CD4-positive, alpha-beta T cell treated with Interleukin-4 for 4 hours (primary cell): Measurements from ENCODE around the gene C1orf146.
"Not testable (repeated sequence)": the region's sequence is repeated elsewhere in the genome, so short reads cannot be mapped to it uniquely, and the experiment has no call there.

Experiments
- DNase-seq: peaks from one replicate; pipeline ENCODE4 v3.0.0-alpha.2; 2020

C1orf146 gene, protein sequence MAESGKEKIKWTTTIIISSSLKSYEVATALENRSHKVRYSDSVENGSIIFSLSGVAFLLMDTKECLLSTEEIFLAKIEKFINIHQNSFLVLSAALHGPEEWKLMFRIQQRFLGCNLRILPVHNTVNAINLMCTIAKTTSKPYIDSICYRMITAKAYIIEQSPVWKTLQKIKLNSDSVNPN

DNA sequence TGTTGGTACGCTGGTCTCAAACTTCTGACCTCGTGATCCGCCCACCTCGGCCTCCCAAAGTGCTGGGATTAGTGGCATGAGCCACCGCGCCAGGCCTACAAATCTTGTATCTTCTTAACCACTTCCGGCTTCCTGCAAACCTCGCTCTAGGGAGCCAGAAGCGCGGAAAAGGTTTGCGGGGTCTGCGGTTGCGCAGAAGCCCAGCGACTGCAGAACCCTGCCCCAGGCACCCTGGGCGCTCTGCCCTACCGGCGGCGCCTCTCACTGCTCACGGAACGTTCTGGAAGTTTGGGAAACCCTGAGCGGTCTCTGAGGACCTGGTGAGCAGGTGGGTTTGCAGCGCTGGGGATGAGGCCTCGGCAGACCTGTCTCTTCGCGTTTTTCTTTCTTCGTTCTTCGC, at the start of gene C1orf146:
Gene C1orf146, plus strand, starts transcription at position 195 of the 400 bp plus-strand sequence. CDS start 13,506 bp downstream, outside the sequence.
- DNase-seq, result no peak

DNA sequence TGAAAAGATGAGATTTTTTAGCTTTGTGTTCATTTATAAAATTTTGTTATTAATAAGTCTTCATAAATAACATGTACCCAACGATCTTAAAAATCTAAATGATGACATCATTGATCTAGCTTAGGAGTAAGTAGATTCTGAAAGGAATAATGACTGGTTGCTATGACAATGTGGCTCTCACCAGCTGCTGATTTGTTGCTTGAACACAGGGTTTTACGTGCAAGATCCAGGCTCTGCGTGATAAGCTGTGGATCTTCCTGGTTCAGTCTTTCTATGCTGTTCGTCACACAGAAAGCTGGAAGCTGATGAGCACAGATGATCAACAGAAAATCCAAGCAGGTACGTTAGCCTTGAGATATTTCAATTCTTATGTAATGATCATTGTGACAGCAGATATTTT, 49.1 kb upstream of the C1orf146 start:
- DNase-seq, result no peak

DNA sequence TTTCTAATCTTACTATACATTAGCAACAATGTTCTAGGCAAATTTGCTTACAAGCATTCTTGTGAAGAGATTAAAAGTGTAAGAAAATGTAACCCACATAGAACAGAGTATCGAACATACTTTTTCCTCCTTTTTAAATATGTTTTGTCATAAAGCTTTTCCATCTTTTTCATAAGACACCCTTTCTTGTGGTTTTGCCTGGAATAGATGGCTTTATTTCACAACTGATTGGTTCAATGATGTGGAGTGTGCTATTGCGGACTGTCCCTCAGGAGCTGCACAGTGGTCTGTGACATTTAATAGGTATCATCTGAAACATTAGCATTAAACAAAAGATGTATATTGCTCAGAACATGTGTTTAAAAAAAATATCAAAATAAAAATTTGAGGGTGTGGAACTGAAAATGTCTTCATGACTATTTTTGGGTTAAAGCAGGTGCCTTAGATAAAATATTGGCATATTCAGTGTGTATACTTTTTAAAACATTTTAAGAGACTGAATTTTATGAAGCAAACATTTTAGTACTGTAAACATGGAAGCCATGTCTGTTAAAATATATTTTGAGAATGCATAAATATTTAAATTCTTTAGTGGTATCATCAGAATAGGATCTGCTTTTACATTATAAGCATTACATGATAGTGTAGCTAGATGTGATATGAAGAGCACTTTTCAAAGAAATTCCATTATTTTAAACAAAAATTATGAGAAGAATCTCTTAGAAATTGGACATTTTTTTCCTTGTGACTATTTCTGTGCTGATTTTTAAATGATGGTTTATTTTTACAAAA, 48.3 kb upstream of the C1orf146 start:
- no peak for DNase-seq

DNA sequence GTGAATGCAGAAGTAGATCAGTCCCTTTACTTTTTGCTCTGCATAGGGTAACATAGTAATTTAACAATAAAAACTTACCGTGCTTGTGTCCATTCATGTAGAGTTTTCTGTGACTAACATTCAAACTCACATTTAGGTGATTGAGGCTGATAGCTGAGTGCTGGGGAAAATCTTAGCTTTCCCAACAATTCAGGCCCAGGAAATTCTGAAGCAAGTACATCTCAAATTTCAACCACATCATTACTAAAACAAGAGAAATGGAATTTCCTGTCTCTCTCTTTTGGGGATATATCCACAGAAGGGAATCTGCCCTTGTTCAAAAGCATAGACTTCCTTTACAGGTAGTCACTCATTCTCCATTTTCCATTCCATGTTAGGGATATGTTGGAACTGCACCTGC, 33.1 kb upstream of the C1orf146 start:
- DNase-seq, result no peak

DNA sequence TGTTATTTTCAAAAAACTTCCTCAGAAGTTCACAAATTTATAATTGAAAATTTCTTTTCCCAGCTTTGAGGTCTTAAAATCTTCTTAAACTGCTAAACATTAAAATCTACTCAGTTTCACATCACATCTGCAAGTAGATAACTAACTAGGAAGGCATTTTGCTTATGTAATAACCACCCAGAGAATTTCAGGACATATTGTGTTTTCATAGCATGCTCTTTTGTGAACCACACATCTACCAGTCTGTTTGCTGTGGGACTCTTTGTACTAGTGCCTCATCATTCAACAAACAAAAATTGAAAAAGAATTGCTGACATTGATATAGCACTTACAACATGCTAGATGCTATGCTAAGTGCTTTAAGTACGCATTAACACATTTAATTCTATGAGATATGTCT, 31.6 kb upstream of the C1orf146 start:
- no peak for DNase-seq

DNA sequence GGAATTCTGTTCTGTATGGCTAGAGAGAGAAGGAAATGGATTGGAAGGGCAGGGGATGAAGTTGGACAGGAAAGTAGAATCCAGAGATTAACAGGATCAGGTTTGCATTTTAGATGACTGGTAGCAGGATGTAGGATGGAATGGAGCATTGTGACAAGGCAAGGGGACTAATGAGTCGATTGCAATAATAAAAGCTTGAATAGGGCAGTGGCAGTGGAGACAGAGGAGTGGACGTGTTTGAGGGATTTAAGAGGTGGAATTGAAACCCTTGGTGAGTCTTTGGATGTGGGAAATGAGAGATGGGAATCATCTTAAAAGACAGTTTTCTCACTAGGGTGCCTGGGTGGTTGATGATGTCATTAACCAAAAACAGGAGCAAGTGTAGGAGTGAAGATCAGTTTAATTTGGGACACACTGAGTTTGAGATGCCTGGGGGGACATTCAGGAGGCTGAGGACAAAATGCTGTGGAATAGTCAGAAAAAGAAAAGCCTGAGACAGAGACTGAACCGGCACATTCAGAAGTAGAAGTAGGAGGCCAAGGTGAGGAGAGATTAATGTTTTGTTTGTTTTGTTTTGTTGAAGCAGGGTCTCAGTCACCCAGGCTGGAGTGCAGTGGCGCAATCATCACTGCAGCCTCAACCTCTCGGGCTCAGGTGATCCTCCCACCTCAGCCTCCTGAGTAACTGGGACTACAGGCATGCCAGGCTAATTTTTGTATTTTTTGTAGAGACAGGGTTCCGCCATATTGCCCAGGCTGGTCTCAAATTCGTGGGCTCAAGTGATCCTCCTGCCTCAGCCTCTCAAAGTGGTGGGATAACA, 29.1 kb upstream of the C1orf146 start:
- no peak for DNase-seq

DNA sequence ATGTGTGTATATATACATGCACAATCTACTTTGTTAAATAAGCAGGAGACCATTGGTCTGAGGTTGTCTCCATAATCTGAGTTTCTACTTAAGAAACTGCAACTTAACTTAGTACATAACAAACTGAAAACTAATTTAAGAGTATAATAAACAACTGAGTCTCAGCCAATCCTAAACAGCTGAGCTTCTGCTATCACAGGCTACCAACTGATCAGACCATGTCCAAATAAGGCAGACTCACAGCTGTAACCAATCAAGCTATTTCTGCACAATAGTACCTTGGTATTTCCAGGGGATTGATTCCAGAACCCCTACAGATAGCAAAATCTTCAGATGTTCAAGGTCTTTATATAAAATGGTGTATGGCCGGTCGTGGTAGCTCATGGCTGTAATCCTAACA, 26.0 kb upstream of the C1orf146 start:
- DNase-seq, result no peak

DNA sequence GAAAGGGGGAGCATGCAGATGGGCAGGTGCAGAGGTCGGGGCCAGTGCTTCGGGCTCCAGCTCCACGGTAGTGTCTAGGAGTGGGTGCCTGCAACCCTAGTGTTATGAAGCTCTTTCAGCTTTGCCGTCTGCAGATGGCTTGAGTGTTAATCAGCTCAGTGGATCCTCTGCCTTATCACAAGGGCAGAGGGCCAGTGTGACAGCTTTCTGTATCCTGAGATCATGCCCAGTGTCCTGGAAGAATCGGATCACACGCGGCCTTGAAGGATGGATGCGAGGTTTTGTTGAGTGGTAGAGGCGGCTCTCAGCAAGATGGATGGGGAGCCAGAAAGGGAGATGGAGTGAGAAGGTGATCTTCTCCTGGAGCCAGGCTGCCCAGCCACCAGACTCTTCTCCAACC, 25.5 kb upstream of the C1orf146 start:
- DNase-seq, result no peak

DNA sequence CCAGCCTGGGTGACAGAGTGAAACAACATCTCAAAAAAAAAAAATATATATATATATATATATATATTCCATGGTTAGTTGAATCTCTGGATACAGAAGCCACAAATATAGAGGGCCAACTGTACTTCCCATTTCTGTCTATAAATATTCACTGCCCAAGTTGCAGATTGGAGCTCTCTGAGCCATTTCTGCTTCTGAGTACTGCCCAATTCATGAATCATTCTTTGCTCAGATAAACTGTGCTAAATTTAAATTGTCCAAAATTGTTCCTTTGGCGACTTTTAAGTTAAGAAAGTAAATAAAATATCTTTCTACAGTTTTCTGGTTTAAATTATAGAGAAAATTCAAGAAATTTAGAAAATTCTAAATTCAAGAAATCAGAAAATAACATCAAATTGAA, 23.2 kb upstream of the C1orf146 start:
- no peak for DNase-seq

DNA sequence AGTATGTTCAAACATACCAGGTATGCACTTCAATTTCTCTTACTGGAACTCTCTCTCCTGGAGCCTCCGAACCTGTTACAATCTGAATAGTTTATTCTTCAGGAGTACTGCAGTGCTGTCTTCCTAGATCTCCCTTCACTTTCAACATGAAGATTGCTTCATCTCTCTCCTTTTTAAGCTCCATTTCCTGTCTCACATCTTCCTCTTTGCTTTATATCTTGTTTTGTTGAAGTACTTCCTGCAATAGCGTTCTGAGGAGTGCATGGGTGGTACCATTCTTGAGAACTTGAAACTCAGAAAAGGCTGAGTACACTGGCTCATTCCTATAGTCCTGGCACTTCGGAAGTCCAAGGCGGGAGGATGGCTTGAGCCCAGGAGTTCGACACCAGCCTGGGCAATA, 15.7 kb upstream of the C1orf146 start:
- no peak for DNase-seq

DNA sequence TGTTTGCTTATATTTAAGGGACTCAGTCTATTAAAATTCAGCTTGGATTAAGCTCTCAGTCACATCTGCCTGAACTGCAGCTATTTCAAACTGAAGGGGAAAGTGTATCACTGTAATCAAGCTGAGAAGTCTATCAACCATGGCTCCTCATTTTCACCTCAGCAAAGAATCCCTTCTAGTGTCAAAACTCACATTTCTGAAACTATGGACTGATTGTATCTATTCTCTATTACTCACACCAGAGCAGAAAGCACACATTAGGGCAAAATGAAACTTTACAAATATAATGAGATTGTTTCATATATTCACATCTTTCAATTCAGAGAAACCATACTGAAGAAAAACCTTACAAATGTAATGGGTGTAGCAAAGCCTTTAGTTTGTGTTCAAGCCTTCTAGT, 14.6 kb upstream of the C1orf146 start:
- DNase-seq, result no peak

DNA sequence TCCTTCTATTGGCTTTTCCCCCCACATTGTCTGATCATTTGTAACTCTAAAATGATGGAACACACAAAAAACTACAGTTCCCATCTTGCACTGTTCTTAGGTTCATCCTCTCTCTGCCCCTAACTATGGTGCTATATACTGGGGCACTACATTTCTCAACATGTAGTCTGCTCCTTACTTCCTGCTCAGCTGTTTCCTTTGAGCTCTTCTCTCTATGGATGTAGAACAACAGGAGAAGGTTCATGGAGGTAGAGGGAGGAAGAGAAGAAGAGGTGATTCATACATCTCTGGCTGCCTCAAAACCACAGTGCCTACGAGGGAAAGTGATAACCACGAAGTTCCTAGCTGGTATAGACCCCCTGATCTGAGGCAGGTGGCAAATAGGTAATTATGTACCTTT, 7.0 kb upstream of the C1orf146 start:
- DNase-seq, result no peak

DNA sequence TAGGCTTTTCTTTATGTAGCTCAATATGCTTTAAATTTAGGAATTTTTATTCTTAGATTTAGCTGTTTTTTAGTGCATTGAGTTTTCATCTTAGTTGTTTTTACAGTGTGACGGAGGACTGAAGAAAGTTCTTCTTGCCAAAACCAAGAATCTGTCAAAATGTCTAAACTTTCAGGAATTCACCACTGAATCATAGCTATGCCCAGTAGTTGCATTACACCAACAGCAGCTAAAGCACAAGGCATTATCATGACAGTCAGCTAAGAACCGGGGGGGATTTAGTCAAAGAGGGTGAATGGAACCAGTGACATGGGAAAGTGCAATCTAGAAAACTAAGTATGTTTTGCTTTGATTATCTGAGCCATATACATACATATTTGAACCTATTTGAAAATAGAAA, 6.5 kb upstream of the C1orf146 start:
- no peak for DNase-seq

DNA sequence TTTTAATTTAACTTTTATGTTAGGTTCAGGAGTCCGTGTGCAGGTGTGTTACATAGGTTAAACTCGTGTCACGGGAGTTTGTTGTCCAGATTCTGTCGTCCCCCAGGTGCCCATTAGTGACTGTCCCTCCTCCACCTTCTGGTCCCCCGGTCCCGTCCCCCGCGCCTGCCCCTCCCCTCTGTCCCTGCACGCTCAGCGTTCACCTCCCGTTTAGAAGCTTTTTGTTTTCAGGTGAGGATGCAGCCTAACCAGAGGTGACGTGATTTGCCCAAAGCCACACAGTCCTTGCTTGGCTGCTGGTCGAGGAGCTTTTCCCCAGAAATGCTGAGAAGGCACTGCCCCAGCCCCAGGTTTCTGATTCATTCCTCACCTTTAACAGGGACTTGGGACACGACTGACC, 844 bp downstream of the C1orf146 start:
- DNase-seq, result no peak

DNA sequence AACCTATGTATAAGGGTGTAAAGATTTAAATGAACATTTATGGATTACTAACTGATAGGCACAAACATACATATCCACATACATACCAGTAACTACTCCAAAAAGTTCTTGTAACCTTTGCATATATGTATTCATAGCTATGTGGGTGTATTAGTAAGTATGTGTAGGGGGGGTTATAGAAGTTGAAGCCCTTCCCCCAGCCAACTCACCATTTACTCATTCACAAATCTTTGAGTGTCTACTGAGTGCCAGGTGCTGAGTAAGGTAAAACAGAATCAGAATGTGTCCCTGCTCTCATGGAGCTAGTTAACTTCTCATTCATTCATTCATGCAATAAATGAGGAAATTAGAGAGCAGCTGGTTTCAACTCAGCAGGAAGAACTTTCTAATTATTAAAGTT, 1.3 kb downstream of the C1orf146 start:
- no peak for DNase-seq

DNA sequence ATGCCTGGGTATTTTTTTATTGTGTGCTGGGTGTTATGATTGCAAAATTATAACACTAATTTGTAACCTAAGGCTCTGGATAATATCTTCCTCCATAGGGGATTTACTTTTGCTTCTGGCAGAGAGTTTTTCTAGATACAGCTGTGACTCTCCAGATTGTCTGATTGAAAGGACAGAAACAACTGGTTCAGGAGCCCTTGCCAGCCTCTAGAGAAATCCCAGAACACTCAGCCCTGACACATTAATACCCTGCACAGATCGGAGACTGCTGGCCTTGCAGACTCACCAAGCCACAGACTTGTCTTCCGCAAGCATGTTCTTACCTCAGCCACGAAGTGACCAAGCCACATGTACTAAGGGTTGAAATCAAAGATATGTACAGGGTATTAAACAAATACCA, 10.7 kb downstream of the C1orf146 start:
- DNase-seq, result no peak

DNA sequence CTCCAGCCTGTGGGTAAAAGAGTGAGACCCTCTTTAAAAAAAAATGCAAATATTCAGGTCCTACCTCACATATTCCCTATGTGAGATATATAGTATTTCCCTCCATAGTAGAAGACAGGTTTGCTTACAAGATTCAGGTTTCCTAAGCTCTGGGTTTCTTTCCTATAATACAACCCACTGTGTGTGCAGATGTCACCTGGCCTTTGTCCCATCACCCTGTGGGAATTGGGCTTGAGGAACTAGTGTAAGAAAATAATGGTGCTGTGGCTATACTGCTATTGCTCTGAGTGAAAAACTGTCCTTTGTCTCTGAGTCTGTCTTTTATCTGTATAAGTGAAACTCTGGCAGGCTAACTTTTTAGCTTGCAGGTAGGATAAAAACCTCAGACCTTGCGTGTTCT, 13.0 kb downstream of the C1orf146 start:
- no peak for DNase-seq

DNA sequence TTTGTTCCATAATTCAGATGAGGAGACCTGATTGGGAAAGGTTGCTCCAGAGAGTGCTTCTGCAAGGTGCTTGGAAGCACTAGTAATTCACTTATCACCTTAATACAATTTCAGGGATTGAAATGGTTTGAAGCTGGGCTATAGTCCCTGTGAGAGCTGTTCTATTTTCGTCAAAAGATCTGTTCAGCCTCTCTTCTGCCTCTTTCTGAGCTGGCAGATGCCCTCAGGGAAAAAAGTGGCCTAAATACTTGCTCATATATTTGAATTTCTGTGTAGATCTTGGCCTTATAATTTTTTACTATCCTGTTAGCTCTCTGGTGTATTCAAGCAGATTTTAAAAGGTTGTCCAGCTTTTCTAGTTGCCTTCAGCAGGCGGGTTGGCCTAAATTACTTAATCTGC, 22.3 kb downstream of the C1orf146 start:
- no peak for DNase-seq

DNA sequence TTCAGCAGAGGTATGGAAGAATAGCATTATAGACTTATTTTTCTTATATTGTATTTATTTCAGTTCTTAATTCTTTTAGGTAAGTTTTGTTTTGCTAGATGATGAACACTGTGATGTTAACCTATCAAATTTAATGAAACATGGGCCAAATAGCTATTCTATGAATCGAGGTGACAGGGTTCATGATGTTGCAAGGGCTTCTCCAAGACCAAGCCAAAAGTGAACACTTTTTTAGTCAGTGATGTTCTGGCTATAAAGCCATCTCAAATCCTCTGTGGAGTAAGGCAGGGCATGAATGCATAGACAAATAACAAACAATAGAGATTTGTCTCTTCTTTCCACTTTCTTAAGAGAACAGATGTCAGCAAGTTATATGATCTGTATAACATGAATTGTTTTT, 26.7 kb downstream of the C1orf146 start:
- DNase-seq, result no peak

DNA sequence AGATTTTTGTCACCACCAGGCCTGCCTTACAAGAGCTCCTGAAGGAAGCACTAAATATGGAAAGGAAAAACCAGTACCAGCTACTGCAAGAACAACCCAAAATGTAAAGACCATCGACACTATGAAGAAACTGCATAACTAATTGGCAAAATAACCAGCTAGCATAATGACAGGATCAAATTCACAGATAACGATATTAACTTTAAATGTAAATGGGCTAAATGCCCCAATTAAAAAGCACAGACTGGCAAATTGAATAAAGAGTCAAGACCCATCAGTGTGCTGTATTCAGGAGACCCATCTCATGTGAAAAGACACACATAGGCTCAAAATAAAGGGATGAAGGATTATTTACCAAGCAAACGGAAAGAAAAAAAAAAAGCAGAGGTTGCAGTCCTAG, 37.0 kb downstream of the C1orf146 start:
- DNase-seq, result not testable (repeated sequence)

DNA sequence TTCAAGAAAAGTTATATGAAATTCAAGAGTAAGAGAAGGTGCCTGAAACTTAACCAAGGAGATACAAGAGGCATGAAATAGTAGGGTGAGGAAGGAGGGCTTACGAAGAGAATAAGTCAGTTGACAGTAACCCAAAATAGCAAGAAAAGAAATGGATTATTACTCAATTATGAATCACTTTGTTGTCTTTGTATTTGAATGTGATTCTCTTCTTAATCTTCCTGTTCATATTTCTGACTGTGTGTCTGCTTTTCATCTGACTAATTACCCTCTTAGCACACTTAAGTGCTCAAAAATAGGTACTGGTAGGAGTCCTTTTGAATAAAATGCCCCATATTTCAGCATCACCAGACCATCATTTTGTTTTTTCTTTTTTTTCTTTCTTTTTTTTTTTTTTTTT, 41.6 kb downstream of the C1orf146 start:
- no peak for DNase-seq

DNA sequence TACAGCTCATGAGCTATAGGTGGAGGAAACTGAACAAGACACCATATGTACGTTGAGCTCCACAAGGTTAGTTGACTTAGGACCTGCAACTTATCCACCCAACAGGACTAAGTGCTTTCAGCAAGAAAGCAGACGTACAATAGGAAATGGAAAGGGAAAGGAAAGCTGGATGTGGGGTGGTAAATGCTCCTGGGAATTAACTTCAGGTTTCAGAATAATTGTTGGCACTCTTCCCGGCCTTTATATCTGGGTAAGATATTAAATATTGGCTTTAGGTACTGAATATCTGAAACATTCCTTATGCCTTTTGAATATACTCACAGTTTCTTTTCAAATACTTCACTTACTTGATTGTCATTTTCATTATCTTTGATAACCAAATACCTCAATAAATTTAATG, 44.8 kb downstream of the C1orf146 start:
- DNase-seq, result no peak

DNA sequence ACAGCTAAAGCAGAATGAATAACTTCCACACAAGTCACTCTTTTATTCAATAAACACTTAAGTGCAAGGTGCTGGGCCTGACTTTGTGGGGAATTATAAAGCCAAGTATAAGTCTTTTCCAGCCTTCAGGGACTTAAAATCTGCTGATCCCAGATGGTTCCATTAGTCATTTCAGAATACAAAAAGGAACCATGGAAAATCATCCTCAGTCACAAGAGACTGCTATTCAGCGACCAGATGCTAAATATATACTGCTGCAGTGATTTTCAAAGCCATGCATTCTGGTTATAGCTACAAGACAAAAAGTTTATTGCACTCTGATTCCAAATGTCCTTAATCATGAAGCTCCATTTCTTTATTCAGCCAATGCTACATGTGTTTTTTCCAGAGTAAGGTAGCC, 55.3 kb downstream of the C1orf146 start:
- no peak for DNase-seq

DNA sequence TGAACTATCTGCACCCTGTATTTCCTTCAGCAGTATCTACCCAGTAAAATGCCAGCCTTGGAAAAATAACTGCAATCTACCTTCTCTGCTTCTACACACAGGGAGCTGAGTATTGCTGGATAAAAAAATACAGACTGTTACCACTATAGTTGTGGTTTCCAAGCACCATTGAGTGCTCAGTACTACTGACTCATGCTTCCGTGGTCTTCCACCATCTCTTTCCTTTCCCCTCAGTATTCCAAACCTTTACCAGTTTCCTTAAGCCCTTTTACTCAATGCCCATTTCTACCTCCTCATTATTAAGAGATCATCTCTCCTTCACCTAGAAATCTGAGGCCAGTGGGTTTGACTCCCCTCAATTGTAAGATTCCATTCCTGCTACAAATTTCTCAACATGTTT, 57.2 kb downstream of the C1orf146 start:
- no peak for DNase-seq
